ENCODE data around the gene ETV6. TPM values are rescaled to one million over a fixed set of nuclear protein-coding genes. Genes with fewer than 3 reads are reported as not detected.
A peak's percentile ranks its signal among the peaks of the same experiment; 100 is the strongest.

Gene ETV6
- total RNA-seq, 1 experiment from 2014 or later = 89.1 TPM

DNA sequence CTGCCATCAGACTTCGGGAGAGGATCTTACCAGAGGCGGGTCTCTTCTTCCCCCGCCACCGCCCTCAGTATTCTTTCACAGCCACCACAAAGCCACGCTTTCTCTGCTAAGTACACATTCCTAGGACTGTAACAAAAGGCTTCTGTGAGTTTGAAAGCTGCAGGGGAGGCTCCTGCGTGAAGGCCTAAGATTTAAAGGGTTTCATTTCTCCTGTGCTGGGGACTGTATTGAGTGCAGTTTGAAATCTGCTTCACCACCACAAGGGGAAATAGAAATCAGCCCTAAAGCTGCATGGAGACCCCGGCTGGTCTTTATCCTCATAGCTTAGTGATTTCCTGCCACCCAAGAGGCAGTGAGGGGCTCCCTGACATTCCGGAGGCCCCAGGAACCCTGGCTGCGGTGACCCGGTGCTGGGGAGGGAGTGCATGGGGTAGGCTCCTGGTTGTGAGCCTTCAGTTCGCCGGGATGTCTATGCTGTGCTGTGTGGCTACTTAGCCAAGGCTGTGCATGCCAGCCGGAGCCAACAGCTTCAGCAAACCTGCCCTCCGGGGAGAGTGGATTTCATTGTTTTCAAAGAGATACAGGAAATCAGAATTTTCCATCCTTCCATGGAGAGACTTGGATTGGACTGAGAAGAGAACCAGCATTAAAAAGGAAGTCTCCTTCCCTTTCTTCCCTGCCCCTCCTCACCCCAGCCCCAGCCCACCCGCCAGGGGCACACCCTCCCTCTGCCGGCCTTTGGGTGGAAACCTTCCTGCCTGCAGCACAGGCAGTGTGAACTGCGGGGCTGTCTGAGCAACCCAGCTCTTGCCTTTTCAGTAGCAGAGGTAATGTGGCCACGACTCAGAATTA is 163.3 kb downstream of the ETV6 start:
- CTCF ChIA-PET = interaction anchor here (0.9 to 1.6 kb wide), 3 partner anchors 17 to 82 kb away, joined by 3 to 12 read pairs (median 3); no protein-coding TSS in a partner anchor
- Mint-ChIP-seq H3K27me3 (ENCODE audit: unreplicated experiment) (no peaks in the 10 kb centered on the region), H3K9me3 (ENCODE audit: low read depth, unreplicated experiment) (no peaks in the 10 kb centered on the region), H3K4me1 (ENCODE audit: low read depth, unreplicated experiment) (peaks cover 72% of the 10 kb centered on the region), H3K27ac (ENCODE audit: unreplicated experiment) (peak overlapping the region; percentile 96), H3K4me3 (ENCODE audit: low read depth, unreplicated experiment) (peak overlapping the region; percentile 71), H3K36me3 (ENCODE audit: insufficient read depth, unreplicated experiment) (peaks cover 5% of the 10 kb centered on the region)
- TF ChIP-seq, protein P1, sequence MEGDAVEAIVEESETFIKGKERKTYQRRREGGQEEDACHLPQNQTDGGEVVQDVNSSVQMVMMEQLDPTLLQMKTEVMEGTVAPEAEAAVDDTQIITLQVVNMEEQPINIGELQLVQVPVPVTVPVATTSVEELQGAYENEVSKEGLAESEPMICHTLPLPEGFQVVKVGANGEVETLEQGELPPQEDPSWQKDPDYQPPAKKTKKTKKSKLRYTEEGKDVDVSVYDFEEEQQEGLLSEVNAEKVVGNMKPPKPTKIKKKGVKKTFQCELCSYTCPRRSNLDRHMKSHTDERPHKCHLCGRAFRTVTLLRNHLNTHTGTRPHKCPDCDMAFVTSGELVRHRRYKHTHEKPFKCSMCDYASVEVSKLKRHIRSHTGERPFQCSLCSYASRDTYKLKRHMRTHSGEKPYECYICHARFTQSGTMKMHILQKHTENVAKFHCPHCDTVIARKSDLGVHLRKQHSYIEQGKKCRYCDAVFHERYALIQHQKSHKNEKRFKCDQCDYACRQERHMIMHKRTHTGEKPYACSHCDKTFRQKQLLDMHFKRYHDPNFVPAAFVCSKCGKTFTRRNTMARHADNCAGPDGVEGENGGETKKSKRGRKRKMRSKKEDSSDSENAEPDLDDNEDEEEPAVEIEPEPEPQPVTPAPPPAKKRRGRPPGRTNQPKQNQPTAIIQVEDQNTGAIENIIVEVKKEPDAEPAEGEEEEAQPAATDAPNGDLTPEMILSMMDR (IDR thresholded peaks at IDR 0.05; ENCODE audit: unreplicated experiment) = no peak
- intact Hi-C loops (cut with micrococcal nuclease; ENCODE audit: unreplicated experiment) = loop anchor here (5.0 kb wide), 1 partner anchor 231 kb away; no protein-coding TSS in a partner anchor
- BruUV-seq (replicated peaks) = no TSS peak
- peak; percentile 42 for DNase-seq

DNA sequence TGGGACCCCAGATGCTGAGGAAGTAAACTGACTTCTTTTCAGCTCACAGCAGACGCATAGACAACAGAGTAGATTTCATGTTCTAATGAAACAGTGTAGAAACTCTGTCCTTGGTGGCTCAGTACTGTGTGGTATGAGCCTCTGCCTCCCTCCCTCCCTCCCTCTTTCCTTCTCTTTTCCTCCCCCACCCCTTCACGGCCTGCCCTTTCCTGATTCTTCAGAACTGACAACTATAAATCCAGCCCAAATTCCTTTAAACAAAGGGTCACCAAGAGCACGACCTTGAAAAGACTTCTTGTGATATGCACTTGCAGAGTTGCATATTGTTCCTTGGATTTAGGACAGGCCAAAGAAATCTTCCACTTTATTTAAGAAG is 164.0 kb downstream of the ETV6 start:
- Mint-ChIP-seq H3K4me3 (ENCODE audit: low read depth, unreplicated experiment) (peak overlapping the region; percentile 71), H3K9me3 (ENCODE audit: low read depth, unreplicated experiment) (no peaks in the 10 kb centered on the region), H3K36me3 (ENCODE audit: insufficient read depth, unreplicated experiment) (peaks cover 5% of the 10 kb centered on the region), H3K27ac (ENCODE audit: unreplicated experiment) (peak overlapping the region; percentile 96), H3K4me1 (ENCODE audit: low read depth, unreplicated experiment) (peaks cover 66% of the 10 kb centered on the region), H3K27me3 (ENCODE audit: unreplicated experiment) (no peaks in the 10 kb centered on the region)
- BruUV-seq (replicated peaks) = no TSS peak
- TF ChIP-seq, protein P1 (IDR thresholded peaks at IDR 0.05; ENCODE audit: unreplicated experiment) = no peak
- no peak for DNase-seq
- intact Hi-C loops (cut with micrococcal nuclease; ENCODE audit: unreplicated experiment) = loop anchor here (5.0 kb wide), 1 partner anchor 231 kb away; no protein-coding TSS in a partner anchor
- CTCF ChIA-PET = interaction anchor here (0.9 to 1.6 kb wide), 2 partner anchors 17 to 18 kb away, joined by 3 to 12 read pairs; no protein-coding TSS in a partner anchor

DNA sequence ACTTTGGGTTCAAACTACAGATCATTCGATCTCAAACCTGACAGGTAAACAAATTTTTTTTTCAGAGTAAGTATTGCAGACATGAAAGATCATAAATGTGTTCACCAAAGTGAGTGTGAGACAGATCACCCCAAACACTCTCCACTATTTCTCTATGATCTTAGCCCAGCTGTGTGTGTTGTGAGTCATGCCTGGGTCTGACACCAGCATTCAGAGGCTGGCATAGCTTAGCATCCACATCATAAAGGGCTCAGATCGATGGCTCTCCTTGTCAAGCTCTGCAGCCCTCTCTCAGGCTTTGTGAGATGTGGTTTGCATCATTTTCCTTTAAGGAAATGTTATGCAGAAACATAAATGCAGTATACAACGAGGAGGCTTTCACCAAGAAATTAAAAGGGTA is 164.9 kb downstream of the ETV6 start:
- Mint-ChIP-seq H3K27ac (ENCODE audit: unreplicated experiment) (peak overlapping the region; percentile 56), H3K27me3 (ENCODE audit: unreplicated experiment) (no peaks in the 10 kb centered on the region), H3K36me3 (ENCODE audit: insufficient read depth, unreplicated experiment) (peaks cover 5% of the 10 kb centered on the region), H3K9me3 (ENCODE audit: low read depth, unreplicated experiment) (no peaks in the 10 kb centered on the region), H3K4me1 (ENCODE audit: low read depth, unreplicated experiment) (peaks cover 57% of the 10 kb centered on the region), H3K4me3 (ENCODE audit: low read depth, unreplicated experiment) (no peak overlapping the region)
- DNase-seq = peak; percentile 53
- intact Hi-C loops (cut with micrococcal nuclease; ENCODE audit: unreplicated experiment) = loop anchor here (5.0 kb wide), 1 partner anchor 232 kb away; no protein-coding TSS in a partner anchor
- BruUV-seq (replicated peaks) = no TSS peak
- TF ChIP-seq, protein P1 (IDR thresholded peaks at IDR 0.05; ENCODE audit: unreplicated experiment) = no peak
- CTCF ChIA-PET = interaction anchor here (0.7 to 1.6 kb wide), 3 partner anchors 88 to 235 kb away, joined by 3 to 5 read pairs (median 3); no protein-coding TSS in a partner anchor

DNA sequence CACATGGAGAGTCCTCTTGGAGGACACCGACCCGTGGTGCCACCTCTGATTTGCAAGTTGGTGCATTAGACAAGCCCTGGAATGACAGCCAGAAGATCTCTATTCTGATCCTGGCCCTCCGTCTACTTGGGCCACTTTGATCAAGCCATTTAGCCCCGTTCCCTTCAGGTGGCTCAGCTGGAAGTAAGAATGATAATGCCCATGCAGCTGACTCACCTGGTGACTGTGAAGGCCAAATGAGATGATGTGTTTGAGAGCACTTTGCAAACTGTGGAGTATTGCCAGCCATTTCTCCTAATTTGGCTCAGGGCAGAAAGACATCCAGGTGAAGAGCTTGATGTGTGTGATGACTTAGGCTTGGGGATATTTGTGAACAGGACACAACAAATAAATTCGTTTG is 165.9 kb downstream of the ETV6 start:
- DNase-seq = no peak
- no peaks in the 10 kb centered on the region for H3K27me3 Mint-ChIP-seq (ENCODE audit: unreplicated experiment)
- TF ChIP-seq, protein P1 (IDR thresholded peaks at IDR 0.05; ENCODE audit: unreplicated experiment) = no peak
- no peak overlapping the region for H3K27ac Mint-ChIP-seq (ENCODE audit: unreplicated experiment)
- no TSS peak for BruUV-seq (replicated peaks)
- CTCF ChIA-PET = interaction anchor here (1.6 kb wide), 1 partner anchor 218 kb away, joined by 5 read pairs; no protein-coding TSS in a partner anchor
- H3K4me1 Mint-ChIP-seq (ENCODE audit: low read depth, unreplicated experiment) = peaks cover 52% of the 10 kb centered on the region
- no peak overlapping the region for H3K4me3 Mint-ChIP-seq (ENCODE audit: low read depth, unreplicated experiment)
- intact Hi-C loops (cut with micrococcal nuclease; ENCODE audit: unreplicated experiment) = no loop called here
- H3K36me3 Mint-ChIP-seq (ENCODE audit: insufficient read depth, unreplicated experiment) = peaks cover 5% of the 10 kb centered on the region
- no peaks in the 10 kb centered on the region for H3K9me3 Mint-ChIP-seq (ENCODE audit: low read depth, unreplicated experiment)

Measured in Calu3 (cell line).